Stomach (tissue), 4 donors: Measurements from ENCODE around the gene IL1R2.

Experiments
- EP300 ChIP-seq: sonication (generic); formaldehyde crosslinking; IDR thresholded peaks from one replicate; pipeline ENCODE4 v1.6.1; 2017; ENCODE audit warnings: antibody characterized with exemption
- POLR2A ChIP-seq, 4 donors: fragments of 450-650 bp; IDR thresholded peaks; one replicate each; pipeline ENCODE4 v1.6.1; 2016; ENCODE audit warnings: antibody characterized with exemption in 4 of 4, control low read depth in 2 of 4, mild to moderate bottlenecking in 1 of 4, moderate library complexity in 1 of 4
- TF ChIP-seq, protein P1 (sequence below), 7 experiments: fragments of 450-650 bp in 4 of 7; fragments of 200-600 bp in 3 of 7; sonication (generic) in 3 of 7; IDR thresholded peaks; one replicate each; pipeline ENCODE4 v1.5.1; 2016 to 2019; ENCODE audit warnings: antibody characterized with exemption in 7 of 7, control low read depth in 2 of 7, mild to moderate bottlenecking in 1 of 7

DNA sequence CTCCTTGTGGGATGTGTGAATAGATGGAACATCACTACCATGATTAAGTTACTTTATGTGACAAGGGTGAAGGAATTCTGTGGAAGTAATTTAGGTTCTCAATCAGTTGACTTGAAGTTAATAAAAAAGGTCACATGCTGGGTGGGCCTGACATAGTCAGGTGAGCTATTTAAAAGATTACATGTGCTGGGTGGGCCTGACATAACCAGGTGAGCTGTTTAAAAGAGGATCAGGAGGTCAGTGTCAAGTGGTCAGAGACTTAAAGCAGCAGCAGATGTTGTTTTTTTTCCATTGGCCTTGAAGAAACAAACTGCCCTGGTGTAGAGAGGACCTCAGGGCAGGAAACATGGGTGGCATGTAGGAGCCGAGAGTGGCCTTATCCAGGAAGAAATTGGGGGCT is 3.3 kb downstream of the IL1R2 start:
- TF ChIP-seq, protein P1, sequence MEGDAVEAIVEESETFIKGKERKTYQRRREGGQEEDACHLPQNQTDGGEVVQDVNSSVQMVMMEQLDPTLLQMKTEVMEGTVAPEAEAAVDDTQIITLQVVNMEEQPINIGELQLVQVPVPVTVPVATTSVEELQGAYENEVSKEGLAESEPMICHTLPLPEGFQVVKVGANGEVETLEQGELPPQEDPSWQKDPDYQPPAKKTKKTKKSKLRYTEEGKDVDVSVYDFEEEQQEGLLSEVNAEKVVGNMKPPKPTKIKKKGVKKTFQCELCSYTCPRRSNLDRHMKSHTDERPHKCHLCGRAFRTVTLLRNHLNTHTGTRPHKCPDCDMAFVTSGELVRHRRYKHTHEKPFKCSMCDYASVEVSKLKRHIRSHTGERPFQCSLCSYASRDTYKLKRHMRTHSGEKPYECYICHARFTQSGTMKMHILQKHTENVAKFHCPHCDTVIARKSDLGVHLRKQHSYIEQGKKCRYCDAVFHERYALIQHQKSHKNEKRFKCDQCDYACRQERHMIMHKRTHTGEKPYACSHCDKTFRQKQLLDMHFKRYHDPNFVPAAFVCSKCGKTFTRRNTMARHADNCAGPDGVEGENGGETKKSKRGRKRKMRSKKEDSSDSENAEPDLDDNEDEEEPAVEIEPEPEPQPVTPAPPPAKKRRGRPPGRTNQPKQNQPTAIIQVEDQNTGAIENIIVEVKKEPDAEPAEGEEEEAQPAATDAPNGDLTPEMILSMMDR (IDR thresholded peaks at IDR 0.05) = no peak
- TF ChIP-seq POLR2A (IDR thresholded peaks at IDR 0.05) = no peak
- TF ChIP-seq EP300 = no peak
